K562 (cell line): ENCODE data around the gene CLSTN1. TPM values are rescaled to one million over a fixed set of nuclear protein-coding genes. Genes with fewer than 3 reads are reported as not detected.
A peak's percentile ranks its signal among the peaks of the same experiment; 100 is the strongest.

ENCODE experiments used
- ATAC-seq: fragments of 200-7000 bp; cut with Tn5 transposase; 3 replicates; pipeline ENCODE4 v1.9.1; 2020; ENCODE audit warnings: moderate library complexity
- BruUV-seq: library from RNA; stranded (reverse); fragments of 400-500 nt; replicated peaks from 2 replicates; lab custom pipeline; 2021; lab: Mats Ljungman, UMichigan
- CTCF ChIA-PET: fragments of 300-600 bp; formaldehyde crosslinking; extraction: SDS; loops from one replicate; lab custom pipeline; 2021; ENCODE audit warnings: low intra/inter-chr PET ratio; lab: Yijun Ruan, JAX
- POLR2A ChIA-PET: fragments of 300-600, 350-650 bp; sonication (Branson Sonifier 250); formaldehyde crosslinking; extraction: SDS; loops from one replicate; lab custom pipeline; 2021; ENCODE audit warnings: antibody characterized with exemption, inconsistent platforms; lab: Yijun Ruan, JAX
- DNase-seq, 4 experiments: peaks; one replicate each; pipeline versions ENCODE4 v3.0.0 to v3.0.0-alpha.2; 2011 to 2018; ENCODE audit warnings: low spot score in 3 of 4, mixed read lengths in 3 of 4; ENCODE audit errors: extremely low read depth in 1 of 4
- FAIRE-seq: peaks from 2 replicates; lab custom pipeline; 2011; peaks lifted over from hg19 to GRCh38; lab: Jason Lieb, UNC
- H2AFZ ChIP-seq: 2 replicates; pipeline ENCODE4 v1.6.0; 2011; ENCODE audit warnings: low read depth, low read length, control low read depth, inconsistent platforms
- H3K27ac ChIP-seq: fragments of 200-600 bp; 3 replicates; pipeline ENCODE4 v1.8.0; 2011; ENCODE audit warnings: low read depth, mild to moderate bottlenecking, control low read depth, inconsistent platforms, low read length, moderate library complexity, mixed read lengths; ENCODE audit errors: extremely low read depth
- H3K27me3 ChIP-seq, 2 experiments: fragments of 300-600 bp in 1 of 2; 2 replicates in 1 of 2; 3 replicates in 1 of 2; pipeline versions ENCODE4 v1.6.0 to v1.8.0; 2011; ENCODE audit warnings: inconsistent platforms in 2 of 2, low read length in 2 of 2, mild to moderate bottlenecking in 1 of 2, mixed read lengths in 1 of 2, moderate library complexity in 1 of 2; ENCODE audit not compliant: control insufficient read depth in 2 of 2, insufficient read depth in 2 of 2
- H3K36me3 ChIP-seq: fragments of 300-600 bp; 3 replicates; pipeline ENCODE4 v1.8.0; 2011; ENCODE audit warnings: mild to moderate bottlenecking, low read length, inconsistent platforms; ENCODE audit not compliant: control insufficient read depth, insufficient read depth
- H3K4me1 ChIP-seq, 2 experiments: fragments of 200-600 bp in 1 of 2; replicated peaks in 1 of 2; 2 replicates in 1 of 2; 3 replicates in 1 of 2; pipeline versions ENCODE4 v1.5.1 to v1.8.0; 2011; ENCODE audit warnings: inconsistent platforms in 2 of 2, low read length in 2 of 2, mild to moderate bottlenecking in 1 of 2, mixed read lengths in 1 of 2, moderate library complexity in 1 of 2; ENCODE audit not compliant: control insufficient read depth in 2 of 2, insufficient read depth in 2 of 2
- H3K4me2 ChIP-seq: 2 replicates; pipeline ENCODE4 v1.6.1; 2011; ENCODE audit warnings: low read length, control low read depth, inconsistent platforms, mixed read lengths; ENCODE audit not compliant: insufficient read depth
- H3K4me3 ChIP-seq: fragments of 200-600 bp; sonication (generic), shearing (Covaris generic); 2 replicates; pipeline ENCODE4 v1.5.1; 2016; ENCODE audit warnings: control low read depth, inconsistent platforms
- H3K79me2 ChIP-seq: fragments of 200-600 bp; 3 replicates; pipeline ENCODE4 v1.8.0; 2011; ENCODE audit warnings: low read length, inconsistent platforms; ENCODE audit not compliant: control insufficient read depth, insufficient read depth
- H3K9ac ChIP-seq, 2 experiments: 2 replicates each; pipeline versions ENCODE4 v1.6.0 to v1.6.1; 2011; ENCODE audit warnings: low read depth in 2 of 2, low read length in 2 of 2, control low read depth in 1 of 2, inconsistent platforms in 1 of 2, mild to moderate bottlenecking in 1 of 2, mixed read lengths in 1 of 2; ENCODE audit not compliant: insufficient read depth in 1 of 2
- H3K9me1 ChIP-seq: one replicate; pipeline ENCODE4 v1.6.0; 2011; ENCODE audit warnings: inconsistent platforms, mild to moderate bottlenecking, low read length, moderate library complexity; ENCODE audit not compliant: control insufficient read depth, insufficient read depth
- H3K9me3 ChIP-seq: replicated peaks from 2 replicates; pipeline ENCODE4 v1.5.1; 2011; ENCODE audit warnings: low read depth, low read length, inconsistent platforms; ENCODE audit not compliant: control insufficient read depth, insufficient read depth
- H4K20me1 ChIP-seq: replicated peaks from 2 replicates; pipeline ENCODE4 v1.6.1; 2011; ENCODE audit warnings: low read length, inconsistent platforms, mixed read lengths; ENCODE audit not compliant: control insufficient read depth, insufficient read depth
- PHF21A ChIP-seq: fragments of 450-650 bp; IDR thresholded peaks from 2 replicates; pipeline ENCODE4 v1.6.1; 2017; ENCODE audit warnings: low read depth, borderline replicate concordance
- TEAD1 ChIP-seq, 2 experiments: fragments of 450-650 bp in 1 of 2; sonication (generic) in 1 of 2; formaldehyde crosslinking; IDR thresholded peaks; 2 replicates each; pipeline versions ENCODE4 v1.4.0 to v1.8.0; 2020 to 2022; ENCODE audit warnings: mild to moderate bottlenecking in 2 of 2, missing genetic modification reagents in 1 of 2
- XRCC3 ChIP-seq: fragments of 450-650 bp; IDR thresholded peaks from 2 replicates; pipeline ENCODE4 v1.6.1; 2017; ENCODE audit warnings: mild to moderate bottlenecking, moderate library complexity
- WGBS: fragments of 100-300 bp; shearing (Covaris generic); methylation state at CpG from one replicate; pipeline ENCODE4 v1.1.6; 2016; ENCODE audit warnings: low coverage, mixed read lengths; ENCODE audit not compliant: insufficient coverage; ENCODE audit errors: missing lambda C conversion rate; 5-methylcytosine and 5-hydroxymethylcytosine counted together
- in situ Hi-C: fragments of 300-500 bp; cut with MboI; formaldehyde crosslinking; loops from 4 replicates; pipeline ENCODE4 v1.15.0; 2018; ENCODE audit warnings: inconsistent platforms, mixed read lengths
- intact Hi-C: fragments of 100-400 bp; cut with micrococcal nuclease; formaldehyde crosslinking; loops from 2 replicates; pipeline ENCODE4 v1.14.2; 2022
- polyA plus RNA-seq, 8 experiments: library from polyadenylated mRNA; depleted of rRNA in 4 of 8; stranded (reverse) in 5 of 8; unstranded in 3 of 8; fragments of >200 nt; fragmentation: Nextera tagmentation in 2 of 8; fragmentation: Illumina TruSeq in 1 of 8; extraction: Ambion mirVana in 2 of 8; extraction: Trizol in 1 of 8; gene quantifications; 2 replicates each; pipeline versions ENCODE4 v1.2.1 to v1.2.3, GENCODE V29; 2011 to 2014; ENCODE audit warnings: inconsistent platforms in 1 of 8, missing spikeins in 1 of 8
- total RNA-seq, 7 experiments: library from RNA; depleted of rRNA in 6 of 7; stranded (reverse); fragments of >200 nt in 6 of 7; fragmentation: Illumina TruSeq in 2 of 7; extraction: Trizol in 2 of 7; gene quantifications; 2 replicates each; pipeline versions ENCODE4 v1.2.1 to v1.2.3, GENCODE V29; 2011 to 2021; ENCODE audit warnings: low replicate concordance in 1 of 7

CLSTN1 gene
- total and polyA plus RNA-seq, 9 of the 15 experiments (the other 6 are each of a cell fraction or from before 2014, with no cell fraction given): 1.1 to 32.5 (median 13.3) TPM

DNA sequence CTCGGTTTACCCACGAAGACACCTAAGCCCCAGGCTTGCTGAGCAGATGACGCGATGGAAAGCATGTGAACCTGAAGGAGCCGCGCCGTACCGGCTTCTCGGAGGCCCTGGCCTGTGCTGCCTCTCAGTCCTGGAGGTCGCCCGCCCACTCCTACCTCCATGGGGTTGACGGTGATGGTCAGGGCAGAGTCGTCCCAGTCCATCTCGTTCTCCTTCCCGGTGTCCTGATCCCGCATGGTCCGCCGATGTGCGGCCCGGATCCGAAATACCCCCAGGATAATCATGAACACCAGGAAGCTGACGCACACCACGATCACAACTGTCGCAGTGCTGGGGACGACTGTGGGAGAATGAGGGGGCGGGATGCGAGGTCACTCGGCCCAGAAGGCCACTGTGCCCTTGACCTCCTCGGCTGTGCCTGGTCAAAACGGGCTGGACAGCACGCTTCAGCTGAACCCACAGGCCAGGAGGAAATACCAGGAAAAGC lies 92.7 kb downstream of the CLSTN1 start:
- Histone ChIP-seq H3K9me1 (no peaks in the 10 kb centered on the region), H3K4me2 (no peak overlapping the region), H3K79me2 (no peaks in the 10 kb centered on the region), H3K27ac (no peak overlapping the region)
- FAIRE-seq (no peak), ATAC-seq (no peak)
- in situ Hi-C loops: no loop called here
- CTCF ChIA-PET: no interaction called here
- no peak for TF ChIP-seq XRCC3
- no peak for TF ChIP-seq PHF21A
- 0 out of 4 replicates have a peak, but pooled peaks of 1 of the 2 experiments have one; percentile 43 for TF ChIP-seq TEAD1 (CRISPR knock-in tag; IDR thresholded peaks at IDR 0.05)
- TF ChIP-seq, all 486 proteins: peak for 1
- intact Hi-C loops: no loop called here
- Histone ChIP-seq H2AFZ (no peak overlapping the region), H4K20me1 (no peaks in the 10 kb centered on the region), H3K36me3 (peaks cover 83% of the 10 kb centered on the region; the same call in 2 of the 3 replicates), H3K9me3 (no peaks in the 10 kb centered on the region; the same call in 1 of the 2 replicates), H3K4me3 (no peak overlapping the region), H3K27me3 (no peaks in the 10 kb centered on the region), H3K4me1 (peaks cover 0 to 7% of the 10 kb centered on the region in 2 experiments; a peak in 1 of 5 replicates), H3K9ac (peak overlapping the region in 1 of 2 experiments; percentile 28; a peak in 1 of 4 replicates)
- 92% methylated on average over 28 of the region's 31 CpGs for WGBS
- POLR2A ChIA-PET: interaction anchor here (0.6 to 1.3 kb wide), 2 partner anchors 11 to 15 kb away, joined by 3 read pairs; no protein-coding TSS in a partner anchor
- BruUV-seq: no TSS peak
- no peak for DNase-seq
